Measurements from ENCODE around the gene CDKN2AIPNL. TPM values are rescaled to one million over a fixed set of nuclear protein-coding genes. Genes with fewer than 3 reads are reported as not detected.
"Not testable (repeated sequence)": the region's sequence is repeated elsewhere in the genome, so short reads cannot be mapped to it uniquely, and the experiment has no call there.

CDKN2AIPNL gene
- total RNA-seq, 1 experiment from 2014 or later = 70.6 TPM

GRCh38 chr5:134437847-134438581, 26.3 kb upstream of the CDKN2AIPNL start:
- DNase-seq (ENCODE audit: low spot score) = no peak

DNA sequence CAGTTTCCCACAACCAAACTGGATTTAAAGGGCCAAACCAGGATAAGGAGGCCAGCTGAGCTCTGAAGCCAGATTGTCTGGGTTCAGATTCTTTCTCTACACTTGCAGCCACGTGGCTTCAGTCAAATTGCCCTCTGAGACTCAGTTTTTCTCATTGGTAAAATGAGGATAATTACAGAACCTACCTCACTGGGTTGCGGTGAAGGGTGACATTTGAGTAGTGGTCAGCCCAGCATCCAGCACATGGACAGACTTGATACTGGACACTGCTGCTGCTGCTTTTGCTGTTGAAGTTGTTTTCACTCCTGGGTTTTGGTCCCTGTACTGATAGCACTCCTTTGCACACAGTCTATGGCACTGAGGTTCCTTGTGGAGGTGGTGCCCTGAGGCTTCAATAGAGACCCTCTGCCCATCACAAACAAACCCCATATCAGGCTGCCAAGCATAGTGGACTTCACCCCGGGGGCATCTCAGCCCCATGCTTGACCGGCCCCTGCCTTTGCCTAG, 25.7 kb upstream of the CDKN2AIPNL start:
- DNase-seq (ENCODE audit: low spot score) = peak; percentile 51

GRCh38 chr5:134436523-134437339, 25.1 kb upstream of the CDKN2AIPNL start:
- peak; percentile 95 for DNase-seq (ENCODE audit: low spot score)

- DNase-seq (ENCODE audit: low spot score) = peak; percentile 73
Measured at GRCh38 chr5:134435560-134435959, 23.9 kb upstream of the CDKN2AIPNL start.

- peak; percentile 59 for DNase-seq (ENCODE audit: low spot score)
Measured at GRCh38 chr5:134432677-134433359, 21.1 kb upstream of the CDKN2AIPNL start.

- no peak for DNase-seq (ENCODE audit: low spot score)
Measured at GRCh38 chr5:134432174-134432573, 20.5 kb upstream of the CDKN2AIPNL start.

GRCh38 chr5:134430001-134430569, 18.4 kb upstream of the CDKN2AIPNL start:
- DNase-seq (ENCODE audit: low spot score) = no peak

GRCh38 chr5:134427540-134428041, 15.9 kb upstream of the CDKN2AIPNL start:
- no peak for DNase-seq (ENCODE audit: low spot score)

GRCh38 chr5:134426361-134426760, 14.7 kb upstream of the CDKN2AIPNL start:
- no peak for DNase-seq (ENCODE audit: low spot score)

DNA sequence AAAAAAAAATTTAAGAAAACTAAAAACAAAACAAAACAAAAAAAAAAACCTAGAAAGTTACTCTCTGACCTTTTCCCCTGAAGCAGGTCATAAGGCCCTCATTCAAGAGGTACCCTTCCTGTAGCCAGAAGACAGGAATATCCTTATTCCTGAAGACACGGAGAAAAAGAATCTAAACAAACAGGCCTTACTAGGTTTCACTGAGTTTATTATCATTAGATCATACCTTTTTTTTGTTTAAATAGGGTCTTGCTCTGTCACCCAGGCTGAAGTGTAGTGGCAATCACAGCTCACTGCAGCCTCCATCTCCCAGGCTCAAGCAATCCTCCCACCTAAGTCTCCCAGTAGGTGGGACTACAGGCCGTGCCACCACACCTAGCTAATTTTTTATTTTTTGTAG, 11.7 kb upstream of the CDKN2AIPNL start:
- no peak for DNase-seq (ENCODE audit: low spot score)

GRCh38 chr5:134422791-134423365, 11.2 kb upstream of the CDKN2AIPNL start:
- no peak for DNase-seq (ENCODE audit: low spot score)

- not testable (repeated sequence) for DNase-seq (ENCODE audit: low spot score)
Measured at GRCh38 chr5:134421038-134421437, 9.4 kb upstream of the CDKN2AIPNL start.

DNA sequence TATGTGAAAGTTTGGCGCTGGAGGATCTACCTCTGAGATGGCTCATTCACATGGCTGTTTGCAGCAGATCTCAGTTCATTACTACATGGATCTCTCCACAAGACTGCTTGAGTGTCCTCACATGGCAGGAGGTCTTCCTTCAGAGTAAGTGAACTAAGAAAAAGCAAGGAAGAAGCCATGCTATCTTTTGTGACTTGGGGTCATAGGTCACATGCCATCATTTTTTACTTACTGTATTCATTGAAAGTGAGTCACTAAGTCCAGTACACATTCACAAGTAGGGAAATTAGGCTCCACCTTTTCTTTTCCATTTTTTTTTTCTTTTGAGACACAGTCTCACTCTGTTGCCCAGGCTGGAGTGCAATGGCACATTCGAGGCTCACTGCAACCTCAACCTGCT, 8.7 kb upstream of the CDKN2AIPNL start:
- peak; percentile 38 for DNase-seq (ENCODE audit: low spot score)

DNA sequence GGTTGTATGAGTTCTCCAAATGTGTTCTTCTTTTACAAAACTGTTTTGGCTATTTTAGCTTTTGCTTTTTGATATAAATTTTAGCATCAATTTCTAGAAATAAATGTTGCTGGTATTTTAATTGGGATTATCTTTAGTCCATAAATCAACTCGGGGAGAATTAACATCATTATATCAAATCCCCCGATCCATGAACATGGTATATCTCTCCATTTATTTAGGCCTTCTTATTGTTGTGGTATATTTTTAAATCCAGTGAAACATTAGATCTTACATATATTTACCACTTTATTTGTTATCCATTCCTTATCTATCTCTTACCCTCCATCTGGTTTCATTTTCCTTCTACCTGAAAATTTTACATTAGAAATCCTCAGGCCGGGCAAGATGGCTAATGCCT, 7.3 kb upstream of the CDKN2AIPNL start:
- no peak for DNase-seq (ENCODE audit: low spot score)

DNA sequence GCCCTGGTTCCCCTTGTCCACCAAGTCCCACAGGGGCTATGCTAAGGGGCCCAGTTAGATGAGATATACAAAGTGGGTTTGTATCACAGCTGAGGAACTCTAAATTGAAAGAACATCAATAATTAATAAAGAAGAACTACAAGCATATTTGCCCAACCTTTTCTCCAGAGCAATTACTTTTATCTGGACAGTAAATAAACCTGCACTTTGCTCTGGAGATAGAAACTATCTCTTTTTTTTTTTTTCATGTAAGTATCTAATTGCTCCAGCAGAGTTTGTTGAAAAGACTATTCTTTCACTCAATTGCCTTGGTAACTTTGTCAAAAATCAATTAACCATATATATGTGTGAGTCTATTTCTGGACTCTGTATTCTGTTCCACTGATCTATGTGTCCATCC, 6.0 kb upstream of the CDKN2AIPNL start:
- DNase-seq (ENCODE audit: low spot score) = no peak

GRCh38 chr5:134413046-134413445, 1.4 kb upstream of the CDKN2AIPNL start:
- DNase-seq (ENCODE audit: low spot score) = no peak

- no peak for DNase-seq (ENCODE audit: low spot score)
Measured at GRCh38 chr5:134411228-134411545, 494 bp downstream of the CDKN2AIPNL start.

GRCh38 chr5:134410822-134411221, 859 bp downstream of the CDKN2AIPNL start:
- no peak for DNase-seq (ENCODE audit: low spot score)

GRCh38 chr5:134409321-134409720, 2.4 kb downstream of the CDKN2AIPNL start:
- DNase-seq (ENCODE audit: low spot score) = no peak

GRCh38 chr5:134406390-134406789, 5.3 kb downstream of the CDKN2AIPNL start:
- DNase-seq (ENCODE audit: low spot score) = no peak

DNA sequence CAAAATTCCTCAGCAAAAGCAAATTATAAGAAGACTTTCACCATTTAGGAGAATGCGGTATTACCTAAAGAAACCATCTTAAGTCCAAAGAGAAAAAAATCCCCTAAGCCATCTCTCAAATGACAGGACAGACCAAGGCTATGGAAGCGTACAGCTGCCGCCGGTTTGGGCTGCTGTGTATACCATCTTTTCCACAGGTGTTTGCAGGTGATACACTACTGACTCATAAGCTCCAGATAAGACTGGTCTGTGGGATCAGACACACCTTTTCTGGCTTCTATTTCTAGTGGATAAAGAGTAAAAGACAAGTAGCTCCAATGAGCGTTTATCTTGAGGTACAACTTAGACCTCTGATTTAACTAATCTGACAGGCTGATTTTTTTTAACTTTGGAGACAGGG, 7.7 kb downstream of the CDKN2AIPNL start:
- no peak for DNase-seq (ENCODE audit: low spot score)
